Natural killer cell (primary cell): ENCODE data around the gene CPT1A. TPM values are rescaled to one million over a fixed set of nuclear protein-coding genes. Genes with fewer than 3 reads are reported as not detected.
"Not testable (repeated sequence)": the region's sequence is repeated elsewhere in the genome, so short reads cannot be mapped to it uniquely, and the experiment has no call there.

Experiments
- ATAC-seq, 3 donors: fragments of 150-1000 bp in 2 of 3; fragments of 200-7000 bp in 1 of 3; cut with Tn5 transposase; 1 replicate in 1 of 3; 2 replicates in 2 of 3; pipeline ENCODE4 v1.10.0; 2021; ENCODE audit warnings: mild to moderate bottlenecking in 2 of 3, moderate library complexity in 2 of 3
- DNase-seq, 2 donors: peaks; one replicate each; pipeline versions ENCODE4 v3.0.0 to v3.0.0-alpha.2; 2013 to 2021; ENCODE audit warnings: mixed read lengths in 1 of 2
- H3K27ac ChIP-seq: one replicate; pipeline ENCODE4 v1.5.1; 2013; ENCODE audit warnings: mild to moderate bottlenecking, low read length
- H3K27me3 ChIP-seq: one replicate; pipeline ENCODE4 v1.6.1; 2013; ENCODE audit warnings: low read length; ENCODE audit not compliant: control insufficient read depth, insufficient read depth
- H3K36me3 ChIP-seq: one replicate; pipeline ENCODE4 v1.6.1; 2013; ENCODE audit warnings: low read length; ENCODE audit not compliant: control insufficient read depth, insufficient read depth
- H3K4me1 ChIP-seq: one replicate; pipeline ENCODE4 v1.6.1; 2013; ENCODE audit warnings: low read length; ENCODE audit not compliant: control insufficient read depth, insufficient read depth
- H3K4me3 ChIP-seq: one replicate; pipeline ENCODE4 v1.5.1; 2013; ENCODE audit warnings: low read length
- H3K9me3 ChIP-seq: one replicate; pipeline ENCODE4 v1.6.1; 2013; ENCODE audit warnings: low read length; ENCODE audit not compliant: control insufficient read depth, insufficient read depth
- H3K27ac Mint-ChIP-seq, 2 donors: one replicate each; pipeline ENCODE4 v1.8.0; 2022; ENCODE audit warnings: mild to moderate bottlenecking in 2 of 2, mixed read lengths in 2 of 2, moderate library complexity in 1 of 2
- H3K27me3 Mint-ChIP-seq, 2 donors: one replicate each; pipeline ENCODE4 v1.8.0; 2022; ENCODE audit warnings: low read depth in 2 of 2, mixed read lengths in 2 of 2
- H3K36me3 Mint-ChIP-seq: one replicate; pipeline ENCODE4 v1.8.0; 2022; ENCODE audit warnings: mixed read lengths
- H3K4me1 Mint-ChIP-seq, 2 donors: one replicate each; pipeline ENCODE4 v1.8.0; 2022; ENCODE audit warnings: mixed read lengths in 2 of 2
- H3K4me3 Mint-ChIP-seq: one replicate; pipeline ENCODE4 v1.8.0; 2022; ENCODE audit warnings: mild to moderate bottlenecking, moderate library complexity, mixed read lengths
- H3K9me3 Mint-ChIP-seq, 2 donors: one replicate each; pipeline ENCODE4 v1.8.0; 2022; ENCODE audit warnings: mixed read lengths in 2 of 2
- WGBS: methylation state at CpG from one replicate; pipeline ENCODE4 v1.1.7; 2013; ENCODE audit warnings: missing lambda C conversion rate; ENCODE audit not compliant: insufficient coverage; 5-methylcytosine and 5-hydroxymethylcytosine counted together
- intact Hi-C: fragments of 100-400 bp; cut with micrococcal nuclease; formaldehyde crosslinking; loops from one replicate; pipeline ENCODE4 v1.14.2; 2022
- total RNA-seq, 4 donors: library from RNA; stranded (reverse); fragments of 120-200 nt in 1 of 4; gene quantifications; one replicate each; pipeline versions ENCODE4 v1.2.3 to v1.2.4, GENCODE V29; 2013 to 2022
- TF ChIP-seq, protein P1 (sequence below): fragments of 200-600 bp; IDR thresholded peaks from one replicate; pipeline ENCODE4 v1.8.0; 2022; ENCODE audit warnings: antibody characterized with exemption

Gene CPT1A
- total RNA-seq, 3 donors from 2014 or later (not counting 1 experiment from before 2014, with no cell fraction given), result 70.3 to 129 (median 100) TPM

DNA sequence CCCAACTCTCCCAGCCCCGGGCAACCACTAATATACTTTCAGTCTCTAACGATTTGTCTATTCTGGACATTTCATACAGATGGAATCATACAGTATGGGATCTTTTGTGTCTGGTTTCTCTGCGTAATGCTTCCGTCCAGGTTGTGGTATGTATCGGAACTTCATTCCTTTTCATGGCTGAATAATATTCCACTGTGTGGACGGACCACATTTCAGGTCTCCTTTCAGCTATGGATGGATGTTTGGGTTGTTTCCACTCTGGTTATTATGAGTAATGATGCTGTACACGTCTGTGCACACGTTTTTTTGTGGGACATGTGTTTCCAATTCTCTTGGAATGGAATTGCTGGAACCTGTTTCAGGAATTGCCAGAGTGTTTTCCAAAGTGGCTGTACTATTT, 17.4 kb upstream of the CPT1A start:
- Histone ChIP-seq H3K4me3 (no peak overlapping the region), H3K27ac (no peak overlapping the region), H3K27me3 (peaks cover 7% of the 10 kb centered on the region), H3K36me3 (no peaks in the 10 kb centered on the region), H3K9me3 (peaks cover 4% of the 10 kb centered on the region), H3K4me1 (peaks cover 17% of the 10 kb centered on the region)
- Mint-ChIP-seq H3K27ac (no peak overlapping the region), H3K4me1 (no peaks in the 10 kb centered on the region), H3K36me3 (no peaks in the 10 kb centered on the region), H3K27me3 (peaks cover 0 to 6% of the 10 kb centered on the region in 2 donors), H3K4me3 (no peak overlapping the region), H3K9me3 (no peaks in the 10 kb centered on the region)
- intact Hi-C loops, result no loop called here
- TF ChIP-seq, protein P1, sequence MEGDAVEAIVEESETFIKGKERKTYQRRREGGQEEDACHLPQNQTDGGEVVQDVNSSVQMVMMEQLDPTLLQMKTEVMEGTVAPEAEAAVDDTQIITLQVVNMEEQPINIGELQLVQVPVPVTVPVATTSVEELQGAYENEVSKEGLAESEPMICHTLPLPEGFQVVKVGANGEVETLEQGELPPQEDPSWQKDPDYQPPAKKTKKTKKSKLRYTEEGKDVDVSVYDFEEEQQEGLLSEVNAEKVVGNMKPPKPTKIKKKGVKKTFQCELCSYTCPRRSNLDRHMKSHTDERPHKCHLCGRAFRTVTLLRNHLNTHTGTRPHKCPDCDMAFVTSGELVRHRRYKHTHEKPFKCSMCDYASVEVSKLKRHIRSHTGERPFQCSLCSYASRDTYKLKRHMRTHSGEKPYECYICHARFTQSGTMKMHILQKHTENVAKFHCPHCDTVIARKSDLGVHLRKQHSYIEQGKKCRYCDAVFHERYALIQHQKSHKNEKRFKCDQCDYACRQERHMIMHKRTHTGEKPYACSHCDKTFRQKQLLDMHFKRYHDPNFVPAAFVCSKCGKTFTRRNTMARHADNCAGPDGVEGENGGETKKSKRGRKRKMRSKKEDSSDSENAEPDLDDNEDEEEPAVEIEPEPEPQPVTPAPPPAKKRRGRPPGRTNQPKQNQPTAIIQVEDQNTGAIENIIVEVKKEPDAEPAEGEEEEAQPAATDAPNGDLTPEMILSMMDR, result no peak
- DNase-seq (no peak), ATAC-seq (no peak)
- 86% methylated on average over 8 of the region's 8 CpGs for WGBS

DNA sequence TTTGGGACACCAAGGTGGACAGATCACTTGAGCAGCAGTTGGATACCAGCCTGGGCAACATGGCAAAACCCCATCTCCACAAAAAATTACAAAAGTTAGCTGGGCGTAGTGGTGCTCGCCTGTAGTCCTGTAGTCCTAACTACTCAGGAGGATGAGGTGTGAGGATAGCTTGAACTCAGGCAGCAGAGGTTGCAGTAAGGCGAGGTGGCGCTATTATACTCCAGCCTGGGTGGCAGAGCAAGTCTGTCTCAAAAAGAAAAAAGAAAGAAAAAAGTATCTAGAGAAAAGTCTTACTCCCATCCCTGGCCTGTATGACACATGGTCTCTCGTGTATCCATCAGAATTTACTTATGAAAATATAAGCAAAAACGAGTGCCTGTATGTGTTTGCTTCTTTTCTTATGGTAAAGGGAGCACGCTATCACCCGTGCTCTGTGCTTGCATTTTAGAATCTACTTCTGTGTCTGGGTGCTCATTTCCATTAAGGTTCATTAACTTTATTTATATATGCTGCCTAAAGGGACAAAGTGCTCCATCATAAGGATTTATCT, 15.4 kb upstream of the CPT1A start:
- H3K4me3 Mint-ChIP-seq, result peak overlapping the region; percentile 28
- no peak overlapping the region for H3K27ac Mint-ChIP-seq
- intact Hi-C loops, result no loop called here

DNA sequence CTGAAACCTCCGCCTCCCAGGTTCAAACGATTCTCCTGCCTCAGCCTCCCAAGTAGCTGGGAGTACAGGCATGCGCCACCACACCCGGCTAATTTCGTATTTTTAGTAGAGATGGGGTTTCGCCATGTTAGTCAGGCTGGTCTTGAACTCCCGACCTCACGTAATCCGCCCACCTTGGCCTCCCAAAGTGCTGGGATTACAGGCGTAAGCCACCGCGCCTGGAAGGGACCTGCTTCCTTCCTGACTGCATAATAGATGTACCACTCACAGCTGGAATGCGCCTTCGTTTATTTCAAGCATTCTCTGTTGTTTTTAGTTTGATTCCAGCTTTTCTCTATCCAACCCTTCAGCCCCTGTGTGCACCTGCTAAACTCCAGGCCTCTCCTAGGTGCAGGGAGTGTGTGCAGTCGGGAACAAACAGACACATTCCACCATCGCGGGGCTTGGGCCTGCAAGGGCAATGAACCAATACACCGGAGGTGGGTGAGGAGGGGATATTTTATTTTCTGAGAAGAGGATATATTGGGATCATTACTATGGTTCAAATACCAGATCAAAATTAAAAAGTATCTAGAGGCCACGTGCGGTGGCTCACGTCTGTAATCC, 14.8 kb upstream of the CPT1A start:
- WGBS, result 95% methylated on average over 21 of the region's 21 CpGs
- H3K9me3 Mint-ChIP-seq, H3K4me3 ChIP-seq, H3K9me3 ChIP-seq, ATAC-seq, H3K27ac ChIP-seq, H3K27ac Mint-ChIP-seq, H3K36me3 Mint-ChIP-seq, DNase-seq, H3K4me1 Mint-ChIP-seq, H3K36me3 ChIP-seq, intact Hi-C loops: not testable (repeated sequence)
- H3K27me3 ChIP-seq, result peaks cover 13% of the 10 kb centered on the region
- H3K4me1 ChIP-seq, result peaks cover 17% of the 10 kb centered on the region
- peak overlapping the region; percentile 28 for H3K4me3 Mint-ChIP-seq
- peaks cover 17 to 22% of the 10 kb centered on the region in 2 donors for H3K27me3 Mint-ChIP-seq

More for the DNA sequence above, 15.4 kb upstream of the CPT1A start:
- peaks cover 17 to 22% of the 10 kb centered on the region in 2 donors for H3K27me3 Mint-ChIP-seq
- H3K36me3 ChIP-seq, result no peaks in the 10 kb centered on the region
- no peak overlapping the region for H3K27ac ChIP-seq
- TF ChIP-seq, protein P1, result no peak
- peaks cover 17% of the 10 kb centered on the region for H3K4me1 ChIP-seq
- peaks cover 13% of the 10 kb centered on the region for H3K27me3 ChIP-seq
- no peak overlapping the region for H3K4me3 ChIP-seq
- no peaks in the 10 kb centered on the region for H3K36me3 Mint-ChIP-seq
- no peaks in the 10 kb centered on the region for H3K9me3 Mint-ChIP-seq
- no peaks in the 10 kb centered on the region for H3K4me1 Mint-ChIP-seq
- WGBS, result 96% methylated on average over 7 of the region's 8 CpGs
- no peak for DNase-seq
- no peak for ATAC-seq
- no peaks in the 10 kb centered on the region for H3K9me3 ChIP-seq

DNA sequence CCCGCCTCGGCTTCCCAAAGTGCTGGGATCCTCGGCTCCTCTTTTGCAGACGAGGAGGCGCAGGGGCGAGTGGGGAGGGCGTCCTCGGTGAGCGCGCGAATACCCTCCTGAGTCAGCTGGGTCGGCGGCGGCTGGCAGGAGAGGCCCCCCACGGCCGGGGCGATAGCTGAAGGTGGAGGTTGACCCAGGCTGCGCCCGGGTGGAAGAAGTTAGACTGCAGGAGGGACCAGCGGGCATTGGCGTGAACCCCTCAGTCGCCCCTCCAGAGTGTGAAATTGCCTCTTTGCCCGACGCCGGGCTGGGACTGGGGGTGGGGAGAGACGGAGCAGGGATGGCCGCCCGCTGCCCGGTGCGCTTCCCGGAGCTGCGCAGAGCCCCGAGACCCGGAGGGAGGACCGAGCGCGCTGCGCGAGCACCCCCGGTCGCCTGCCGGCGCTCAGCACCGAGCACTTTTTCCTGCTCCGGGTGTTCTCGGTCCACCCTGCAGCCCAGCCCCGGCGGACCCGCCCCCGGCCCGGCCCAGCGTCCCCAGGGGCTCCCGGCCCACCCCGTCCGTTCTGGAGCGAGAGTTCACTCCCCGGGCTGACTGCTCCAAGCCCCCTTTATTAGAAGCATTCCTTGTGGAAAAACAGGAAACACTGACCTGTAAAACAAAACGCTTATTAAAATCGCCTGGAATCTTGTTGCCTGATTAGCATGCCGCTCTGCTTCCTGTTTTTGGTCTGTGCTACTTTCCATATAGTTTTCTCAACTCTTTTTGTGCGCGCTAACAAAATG, 13.7 kb upstream of the CPT1A start:
- ATAC-seq, result peak; percentile 58 to 94 (median 67)
- peak in 1 of 2 donors; percentile 66 for DNase-seq
- peaks cover 13% of the 10 kb centered on the region for H3K27me3 ChIP-seq
- Mint-ChIP-seq H3K4me1 (no peaks in the 10 kb centered on the region), H3K36me3 (no peaks in the 10 kb centered on the region), H3K9me3 (no peaks in the 10 kb centered on the region), H3K4me3 (peak overlapping the region; percentile 85), H3K27ac (no peak overlapping the region), H3K27me3 (peaks cover 17 to 24% of the 10 kb centered on the region in 2 donors)
- 2% methylated on average over 62 of the region's 62 CpGs for WGBS
- peaks cover 17% of the 10 kb centered on the region for H3K4me1 ChIP-seq
- H3K4me3 ChIP-seq, result peak overlapping the region; percentile 36
- no peaks in the 10 kb centered on the region for H3K9me3 ChIP-seq
- H3K36me3 ChIP-seq, result no peaks in the 10 kb centered on the region
- TF ChIP-seq, protein P1, result no peak
- intact Hi-C loops, result no loop called here
- no peak overlapping the region for H3K27ac ChIP-seq
